GM18511 (cell line): Measurements from ENCODE around the gene CTSD.

Experiments used
- ATAC-seq: cut with Tn5 transposase; IDR thresholded peaks from one replicate; pipeline ENCODE4 v1.9.1; 2021; ENCODE audit warnings: mild to moderate bottlenecking, moderate library complexity; ENCODE audit not compliant: unreplicated experiment

The CTSD gene

DNA sequence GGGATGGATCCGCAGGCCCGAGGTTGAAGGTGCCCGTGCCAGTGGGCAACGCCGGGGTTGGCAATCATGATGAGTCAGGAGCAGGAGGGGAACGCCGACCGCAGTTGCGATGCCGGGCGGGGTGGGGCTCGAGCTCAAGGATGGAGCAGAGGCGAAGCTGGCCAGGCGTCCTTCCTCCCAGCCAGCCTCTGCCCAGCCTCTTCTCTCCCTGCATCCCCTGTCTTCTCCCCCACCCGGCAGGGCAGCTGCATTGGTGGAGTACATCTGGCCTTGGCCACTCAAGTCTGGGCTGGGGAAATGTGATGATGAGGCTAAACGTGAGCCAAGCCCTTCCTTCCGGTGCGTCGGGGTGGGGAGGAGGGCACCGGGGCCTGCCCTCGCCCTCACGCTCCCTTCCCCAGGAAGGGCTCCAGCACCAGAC, 17.2 kb downstream of the CTSD start:
- ATAC-seq: no peak

DNA sequence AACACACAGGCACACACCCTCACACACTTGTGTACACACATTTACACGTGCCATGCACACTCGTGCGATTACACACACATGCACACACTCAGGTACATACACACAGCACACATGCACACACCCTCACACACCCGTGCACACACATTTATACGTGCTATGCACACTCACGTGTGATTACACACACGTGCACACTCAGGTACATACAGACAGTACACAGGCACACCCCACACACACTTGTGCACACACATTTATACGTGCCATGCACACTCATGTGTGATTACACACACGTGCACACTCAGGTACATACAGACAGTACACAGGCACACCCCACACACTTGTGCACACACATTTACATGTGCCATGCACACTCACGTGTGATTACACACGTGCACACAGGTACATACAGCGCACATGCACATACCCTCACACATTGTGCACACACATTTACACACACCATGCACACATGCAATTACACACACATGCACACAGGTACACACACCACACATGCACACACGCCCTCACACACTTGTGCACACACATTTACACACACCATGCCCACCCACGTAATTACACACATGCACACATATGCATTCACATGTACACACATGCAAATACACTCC, 17.9 kb downstream of the CTSD start:
- ATAC-seq: no peak

- no peak for ATAC-seq
Observed at GRCh38 chr11:1744891-1745700, 18.6 kb downstream of the CTSD start.

DNA sequence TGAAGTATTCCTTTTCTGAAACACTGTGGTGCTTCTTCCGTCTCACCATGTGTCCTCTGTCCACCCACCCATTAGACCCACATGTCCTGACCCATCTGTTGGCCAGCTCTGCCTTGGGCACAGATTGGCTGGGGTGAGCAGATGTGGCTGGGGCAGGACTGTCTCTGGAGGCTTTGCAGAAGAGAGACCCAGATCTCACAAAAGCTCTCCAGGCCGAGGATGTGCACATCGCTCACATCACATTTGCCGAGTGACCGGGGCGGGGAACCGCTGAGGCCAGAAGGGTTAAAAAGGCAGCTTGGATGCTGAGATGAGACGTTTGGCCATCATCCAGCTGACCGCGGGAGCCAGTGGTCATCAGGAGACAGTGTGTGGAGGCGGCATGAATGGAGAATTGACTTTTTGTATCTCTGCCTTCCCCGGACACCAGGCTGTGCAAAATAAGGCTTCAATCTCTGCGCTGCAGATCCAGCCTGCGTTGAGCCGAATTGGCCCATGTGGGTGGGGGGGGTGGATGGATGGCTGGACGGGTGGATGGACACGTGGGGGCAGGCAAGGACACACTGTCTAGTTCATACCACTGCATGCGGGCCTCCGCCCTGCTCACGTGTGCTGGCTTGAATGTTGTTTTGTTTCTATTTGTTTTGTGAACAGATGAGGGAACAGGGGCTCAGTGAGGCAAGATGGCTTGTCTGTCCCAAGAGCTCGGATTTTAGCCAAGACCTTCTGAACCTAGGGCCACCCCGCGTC, 19.4 kb downstream of the CTSD start:
- no peak for ATAC-seq

DNA sequence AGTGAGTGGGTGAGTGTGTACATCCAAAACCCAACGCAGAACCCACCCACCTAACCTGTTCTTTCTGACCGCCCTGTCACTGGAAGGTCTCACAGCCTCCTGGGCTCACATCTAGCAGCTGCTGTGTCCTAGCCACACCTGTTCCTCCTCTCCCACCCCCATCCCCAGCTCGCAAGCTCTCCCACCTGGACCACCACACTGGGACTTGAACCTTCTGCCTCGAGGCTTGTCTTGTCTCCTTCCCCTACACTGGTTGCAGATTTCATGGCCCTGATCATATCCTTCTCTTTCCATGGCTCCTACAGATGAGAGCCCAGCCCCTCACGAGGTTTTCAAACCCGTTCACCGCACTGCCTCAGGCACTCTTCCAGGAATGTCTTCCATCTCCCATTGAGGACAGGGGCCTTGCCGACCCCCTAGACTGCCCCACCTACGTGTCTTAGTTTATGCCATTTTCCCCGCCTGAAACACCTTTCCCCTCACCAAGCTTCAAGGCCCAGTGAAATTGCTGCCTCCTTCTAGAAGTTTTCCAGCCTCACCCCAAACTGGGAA, 20.1 kb downstream of the CTSD start:
- no peak for ATAC-seq

- ATAC-seq: no peak
Observed at GRCh38 chr11:1742869-1743584, 20.7 kb downstream of the CTSD start.

- no peak for ATAC-seq
Observed at GRCh38 chr11:1742371-1742770, 21.4 kb downstream of the CTSD start.

DNA sequence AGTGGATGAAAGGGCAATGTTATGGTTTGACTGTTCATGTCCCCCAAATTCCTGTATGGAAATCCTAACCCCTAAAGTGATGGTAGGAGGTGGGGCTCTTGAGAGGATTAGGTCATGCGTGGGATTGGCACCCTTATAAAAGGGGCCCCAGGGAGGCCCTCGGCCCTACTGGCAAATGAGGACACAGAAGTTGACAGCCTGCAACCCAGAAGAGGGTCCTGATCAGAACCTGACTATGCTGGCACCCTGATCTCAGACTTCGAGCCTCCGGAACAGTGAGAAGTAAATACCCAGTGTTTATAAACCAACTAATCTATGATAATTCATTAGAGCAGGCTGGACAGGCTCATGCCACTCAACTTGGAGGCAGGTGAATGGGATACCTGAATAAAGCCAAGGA, 22.0 kb downstream of the CTSD start:
- ATAC-seq: no peak

GRCh38 chr11:1740786-1741530, 22.8 kb downstream of the CTSD start:
- no peak for ATAC-seq

- no peak for ATAC-seq
Observed at GRCh38 chr11:1739576-1739975, 24.2 kb downstream of the CTSD start.

DNA sequence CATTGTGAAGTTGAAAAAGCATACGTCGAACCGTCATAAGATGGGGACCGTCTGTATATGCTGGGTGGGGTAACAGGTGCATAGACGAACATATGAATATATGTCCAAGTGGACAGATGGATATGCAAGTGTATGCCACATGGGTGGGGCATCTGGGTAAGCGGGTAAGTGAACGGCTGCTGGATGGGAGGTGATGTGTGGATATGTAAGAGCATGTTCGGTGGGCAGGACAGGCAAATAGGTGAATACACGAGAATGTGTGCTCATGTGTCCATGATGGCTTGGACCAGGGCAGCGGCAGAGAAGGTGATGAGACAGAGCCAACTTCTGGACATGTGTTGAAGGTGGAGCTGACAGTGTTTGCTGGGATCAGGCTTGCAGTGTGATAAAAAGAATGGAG, 25.3 kb downstream of the CTSD start:
- ATAC-seq: no peak

- no peak for ATAC-seq
Observed at GRCh38 chr11:1737080-1737757, 26.5 kb downstream of the CTSD start.

- ATAC-seq: no peak
Observed at GRCh38 chr11:1736447-1736992, 27.2 kb downstream of the CTSD start.

DNA sequence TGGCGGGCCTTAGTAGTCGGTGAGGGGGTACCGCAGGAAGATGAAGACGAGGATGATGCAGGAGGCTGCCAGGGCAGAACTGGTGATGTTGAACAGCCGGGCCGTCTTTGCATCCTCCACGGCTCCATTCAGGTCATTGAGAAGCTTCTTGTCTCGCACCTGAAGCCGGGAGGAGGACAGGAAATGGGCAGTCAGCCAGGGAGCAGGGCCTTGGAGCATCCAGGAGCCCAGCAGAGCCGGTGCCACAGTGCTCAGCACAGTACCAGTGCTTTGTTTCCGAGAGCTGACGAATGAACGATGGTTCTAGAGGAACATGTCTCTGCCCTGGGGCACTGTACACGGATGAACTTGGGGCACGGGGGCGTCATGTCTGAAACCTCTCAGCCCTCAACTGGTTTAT, 28.5 kb downstream of the CTSD start:
- no peak for ATAC-seq

DNA sequence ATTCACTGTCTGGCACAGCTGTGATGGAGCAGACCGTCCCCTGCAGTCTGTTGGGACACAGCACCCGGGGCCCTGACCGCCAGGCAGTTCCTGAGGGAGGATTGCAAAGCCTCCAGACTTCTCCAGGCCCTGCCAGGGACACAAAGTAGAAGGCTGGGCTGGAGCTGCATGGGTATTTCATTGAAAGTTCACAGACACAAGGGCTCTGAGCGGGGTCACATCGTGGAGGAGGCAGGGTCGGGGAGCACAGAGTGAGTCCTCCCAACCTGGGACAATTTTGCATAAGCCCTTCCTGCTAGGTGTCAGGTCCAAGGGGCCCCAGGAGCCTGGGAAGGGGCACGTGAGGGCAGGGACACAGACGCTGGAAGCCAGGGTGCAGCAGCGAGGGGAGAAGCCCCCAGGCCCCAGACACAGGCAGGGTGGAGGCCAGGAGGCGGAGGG, 29.1 kb downstream of the CTSD start:
- ATAC-seq: no peak

DNA sequence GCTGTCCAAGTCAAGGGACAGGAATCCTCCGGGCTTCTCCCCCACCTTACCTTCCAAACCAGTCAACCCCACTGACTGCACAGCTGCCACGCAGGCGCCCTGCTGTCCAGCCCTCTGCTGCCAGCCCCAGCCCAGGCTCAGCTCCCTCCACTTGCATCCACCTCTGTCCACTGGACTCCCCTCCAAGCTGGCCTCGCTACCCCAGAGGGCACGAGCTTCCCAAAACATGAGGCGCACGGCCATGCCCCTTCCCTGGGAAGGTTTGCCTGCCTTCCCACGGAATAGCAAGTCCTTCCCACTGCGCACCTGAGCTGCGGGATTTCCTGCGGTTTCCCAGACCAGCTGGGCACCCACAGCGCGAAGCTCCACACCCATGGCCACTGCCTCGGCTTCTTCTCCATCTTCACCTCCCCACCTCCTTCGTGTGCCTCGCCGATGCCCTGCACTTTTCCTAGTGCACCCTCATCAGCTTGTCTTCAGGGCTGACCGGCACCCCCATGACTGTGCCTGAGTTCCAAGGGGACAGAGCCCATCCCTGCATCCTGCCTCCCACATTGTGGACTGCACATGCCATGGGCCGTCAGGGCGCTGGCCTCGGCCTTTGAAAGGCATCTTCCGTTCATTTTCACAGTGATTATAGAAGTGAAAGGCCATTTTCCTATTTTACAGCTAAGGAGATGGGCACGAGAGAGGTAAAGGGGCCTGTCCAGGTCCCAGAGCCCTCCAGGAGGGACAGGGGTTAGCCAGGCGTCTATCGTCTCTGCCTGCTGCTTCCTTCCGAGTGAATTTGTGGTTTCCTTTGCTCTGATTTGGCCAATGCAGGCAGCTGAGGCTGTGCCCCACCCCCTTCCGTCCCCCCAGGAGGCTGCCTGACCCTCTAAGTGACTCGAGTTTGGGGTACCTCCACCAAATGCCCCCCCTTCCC, 29.7 kb downstream of the CTSD start:
- no peak for ATAC-seq

DNA sequence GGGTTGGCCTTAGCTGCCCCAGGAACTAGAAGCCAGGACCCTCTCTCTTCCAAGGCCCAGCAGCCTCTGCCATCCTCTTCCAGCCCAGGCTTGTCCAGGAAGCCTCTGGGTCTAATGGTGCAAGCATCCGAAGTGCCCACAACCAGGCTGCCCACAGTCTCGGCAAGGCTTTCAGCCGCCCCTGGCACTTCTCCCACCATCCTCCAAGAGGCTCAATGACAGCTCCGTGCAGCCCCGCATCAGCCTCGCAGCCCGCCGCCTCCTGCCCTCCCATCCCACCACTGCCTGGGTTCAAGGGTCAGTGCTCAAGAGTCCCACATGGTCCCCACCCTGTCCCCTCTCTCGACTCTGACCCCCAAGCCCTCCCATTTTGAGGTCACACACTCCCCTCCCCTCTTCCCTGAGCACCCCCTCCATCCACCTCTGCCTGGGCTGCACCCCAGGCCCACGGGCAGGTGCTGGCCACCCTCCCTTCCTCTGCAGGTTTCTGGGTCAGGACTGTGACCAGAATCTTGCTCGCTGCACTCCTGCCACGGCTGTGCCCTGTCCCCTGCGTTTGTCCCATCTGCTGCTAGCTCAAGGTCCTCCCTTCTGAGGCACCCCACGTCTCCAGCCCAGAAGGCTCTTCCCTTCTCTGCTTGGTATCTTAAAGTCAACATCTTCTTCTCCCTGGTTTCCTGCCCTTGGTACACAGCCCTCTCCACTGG, 30.6 kb downstream of the CTSD start:
- ATAC-seq: no peak
